NCI-H510A (cell line): ENCODE measurements around the gene FIP1L1.

Experiments used
- DNase-seq: peaks from one replicate; lab custom pipeline; 2025; lab: John Stamatoyannopoulos, UW

Gene FIP1L1

DNA sequence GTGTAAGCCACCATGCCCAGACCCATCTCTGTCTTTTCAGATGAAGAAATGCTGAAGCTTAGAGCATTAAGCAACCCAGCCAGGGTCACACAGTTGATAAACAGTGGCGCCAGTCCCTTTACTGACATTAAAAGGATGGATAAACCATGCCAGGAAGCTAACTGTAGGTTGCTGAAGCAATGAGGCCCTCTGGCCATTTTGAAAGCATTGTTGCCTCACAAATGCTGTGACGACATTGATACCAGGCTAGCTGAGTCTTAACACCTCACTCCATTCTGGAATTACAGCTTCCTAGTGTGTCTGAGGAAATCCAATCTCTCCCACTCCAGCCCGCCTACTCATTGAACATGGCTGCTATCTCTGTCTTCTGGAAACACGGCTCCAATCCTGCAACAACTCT lies 124.1 kb downstream of the FIP1L1 start:
- no peak for DNase-seq

GRCh38 chr4:53502094-53502493 lies 124.7 kb downstream of the FIP1L1 start:
- no peak for DNase-seq

- no peak for DNase-seq
These were observed 128.5 kb downstream of the FIP1L1 start for GRCh38 chr4:53505947-53506346.

GRCh38 chr4:53507058-53507457 lies 129.6 kb downstream of the FIP1L1 start:
- DNase-seq = no peak

GRCh38 chr4:53507671-53508286 lies 130.3 kb downstream of the FIP1L1 start:
- no peak for DNase-seq

- DNase-seq = no peak
These were observed 131.0 kb downstream of the FIP1L1 start for GRCh38 chr4:53508446-53508845.

DNA sequence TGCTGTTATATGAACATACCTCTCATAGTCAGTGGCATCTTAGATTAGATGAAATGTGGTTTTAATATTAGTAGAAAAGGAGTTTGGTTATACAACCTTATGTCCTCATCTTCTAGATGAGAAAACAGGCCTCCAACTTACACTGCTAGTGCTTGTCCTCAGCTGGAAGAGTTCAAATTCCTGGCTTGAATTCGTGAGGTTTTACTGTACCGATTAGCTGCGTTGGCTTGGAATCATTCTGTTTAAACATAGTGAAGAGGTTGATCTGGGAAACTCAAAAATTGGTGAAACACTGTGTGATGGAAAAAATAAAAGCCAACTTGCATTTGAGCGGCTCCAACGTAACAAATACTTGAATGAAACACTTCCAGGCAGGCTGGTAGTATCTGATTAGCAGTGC lies 132.9 kb downstream of the FIP1L1 start:
- no peak for DNase-seq
